Naive thymus-derived CD8-positive, alpha-beta T cell (primary cell): ENCODE measurements around the gene RTP5. TPM values are rescaled to one million over a fixed set of nuclear protein-coding genes. Genes with fewer than 3 reads are reported as not detected.
"Not testable (repeated sequence)": the region's sequence is repeated elsewhere in the genome, so short reads cannot be mapped to it uniquely, and the experiment has no call there.

Experiments
- ATAC-seq, 2 donors: fragments of 150-1000 bp; cut with Tn5 transposase in 1 of 2; sonication (Bioruptor Pico), chemical (Tn5 transposase) in 1 of 2; 1 replicate in 1 of 2; 2 replicates in 1 of 2; pipeline ENCODE4 v1.10.0; 2021; ENCODE audit warnings: mild to moderate bottlenecking in 2 of 2, moderate library complexity in 2 of 2
- POLR2A ChIA-PET: fragments of 350-600 bp; sonication (Branson Sonifier 250); formaldehyde crosslinking; loops from one replicate; lab custom pipeline; 2021; ENCODE audit warnings: antibody characterized with exemption; lab: Charles Lee
- DNase-seq, 10 donors: peaks; one replicate each; pipeline versions ENCODE4 v3.0.0 to v3.0.0-alpha.2; 2020 to 2022
- H3K27ac Mint-ChIP-seq, 10 donors: one replicate each; pipeline ENCODE4 v1.8.0; 2020 to 2022; ENCODE audit warnings: mild to moderate bottlenecking in 10 of 10, mixed read lengths in 10 of 10, moderate library complexity in 4 of 10, inconsistent platforms in 1 of 10
- H3K27me3 Mint-ChIP-seq, 5 donors: one replicate each; pipeline ENCODE4 v1.8.0; 2021 to 2022; ENCODE audit warnings: mixed read lengths in 5 of 5
- H3K36me3 Mint-ChIP-seq, 3 donors: one replicate each; pipeline ENCODE4 v1.8.0; 2020 to 2022; ENCODE audit warnings: mixed read lengths in 3 of 3, mild to moderate bottlenecking in 2 of 3, inconsistent platforms in 1 of 3
- H3K4me1 Mint-ChIP-seq, 4 donors: one replicate each; pipeline ENCODE4 v1.8.0; 2021 to 2022; ENCODE audit warnings: mixed read lengths in 4 of 4
- H3K4me3 Mint-ChIP-seq, 10 donors: one replicate each; pipeline ENCODE4 v1.8.0; 2020 to 2022; ENCODE audit warnings: mild to moderate bottlenecking in 10 of 10, mixed read lengths in 10 of 10, moderate library complexity in 6 of 10, inconsistent platforms in 1 of 10
- H3K9me3 Mint-ChIP-seq, 9 donors: one replicate each; pipeline ENCODE4 v1.8.0; 2020 to 2022; ENCODE audit warnings: mixed read lengths in 9 of 9, mild to moderate bottlenecking in 3 of 9, inconsistent platforms in 1 of 9, moderate library complexity in 1 of 9
- polyA plus RNA-seq, 3 donors: library from polyadenylated mRNA; unstranded; fragments of 300-500 nt; fragmentation: Illumina TruSeq; gene quantifications; one replicate each; pipeline ENCODE4 v1.2.3, GENCODE V29; 2021
- total RNA-seq, 8 experiments: library from RNA in 2 of 8; stranded (reverse) in 2 of 8; gene quantifications; one replicate each; pipeline ENCODE4 v1.2.3 and lab custom pipeline; 2021 to 2026

Gene RTP5
- not detected for total RNA-seq
- not detected for polyA plus RNA-seq
- 0 to 0.08 (median 0) reads per million in 6 experiments for total RNA-seq (lab: John Stamatoyannopoulos, UW)

DNA sequence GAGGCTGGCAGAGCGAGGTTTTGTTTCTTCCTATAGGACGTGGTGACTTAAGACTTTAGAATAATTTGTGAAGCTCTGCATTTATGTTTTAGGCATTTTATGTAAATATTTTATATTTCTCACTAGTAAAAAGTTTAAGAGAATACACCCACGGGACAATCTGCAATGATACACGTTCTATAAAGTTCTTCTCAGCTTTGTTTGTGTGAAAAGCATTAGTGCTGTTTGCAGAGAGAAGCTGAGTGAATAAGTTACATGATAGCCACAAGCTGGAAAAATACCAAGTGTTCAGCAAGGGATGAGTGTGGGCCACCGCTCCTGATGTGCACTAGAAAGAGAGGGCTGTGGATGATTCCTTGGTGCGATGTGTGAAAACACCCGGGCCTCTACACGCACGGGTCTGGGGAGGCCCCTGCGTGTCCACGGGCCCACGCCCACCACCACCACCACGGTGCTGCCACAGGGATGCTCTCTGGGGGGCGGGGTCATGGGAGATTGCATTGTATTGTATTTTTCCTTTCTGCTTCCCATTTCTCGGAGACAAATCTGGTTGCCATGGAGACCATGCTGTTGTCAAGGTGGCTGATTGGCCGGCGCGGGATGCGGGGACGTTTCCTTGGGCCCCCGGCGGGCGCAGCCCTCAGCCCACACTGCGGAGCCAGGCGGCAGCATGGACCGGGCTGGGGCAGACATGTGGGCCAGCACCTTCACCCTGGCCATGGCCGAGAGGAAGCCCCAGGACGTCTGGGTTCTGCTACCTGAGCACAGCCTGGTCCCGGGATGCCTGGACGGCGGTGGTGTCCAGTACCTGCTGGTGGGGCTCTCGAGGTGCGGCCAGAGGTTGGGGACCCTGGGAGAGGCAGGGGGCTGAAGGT lies at the start of gene RTP5:
RTP5 (plus strand) TSS at position 643 of the 875 bp plus-strand sequence; CDS start at position 671, 28 bp downstream.
- DNase-seq (no peak), ATAC-seq (no peak)
- H3K9me3 Mint-ChIP-seq: no peaks in the 10 kb centered on the region
- H3K36me3 Mint-ChIP-seq: no peaks in the 10 kb centered on the region
- POLR2A ChIA-PET: interaction anchor here (1.3 to 1.9 kb wide), 2 partner anchors 10 to 183 kb away, joined by 3 to 8 read pairs; partner anchors contain the start of gene DTYMK
- peak within 1 kb of the TSS in 9 of 10 donors; percentile 25 to 93 (median 85) for H3K27ac Mint-ChIP-seq
- peaks cover 31 to 56% (median 52%) of the 10 kb centered on the region in 4 donors for H3K4me1 Mint-ChIP-seq
- H3K4me3 Mint-ChIP-seq: peak within 1 kb of the TSS; percentile 37 to 85 (median 72)
- peaks cover 12 to 19% (median 16%) of the 10 kb centered on the region in 5 donors for H3K27me3 Mint-ChIP-seq

DNA sequence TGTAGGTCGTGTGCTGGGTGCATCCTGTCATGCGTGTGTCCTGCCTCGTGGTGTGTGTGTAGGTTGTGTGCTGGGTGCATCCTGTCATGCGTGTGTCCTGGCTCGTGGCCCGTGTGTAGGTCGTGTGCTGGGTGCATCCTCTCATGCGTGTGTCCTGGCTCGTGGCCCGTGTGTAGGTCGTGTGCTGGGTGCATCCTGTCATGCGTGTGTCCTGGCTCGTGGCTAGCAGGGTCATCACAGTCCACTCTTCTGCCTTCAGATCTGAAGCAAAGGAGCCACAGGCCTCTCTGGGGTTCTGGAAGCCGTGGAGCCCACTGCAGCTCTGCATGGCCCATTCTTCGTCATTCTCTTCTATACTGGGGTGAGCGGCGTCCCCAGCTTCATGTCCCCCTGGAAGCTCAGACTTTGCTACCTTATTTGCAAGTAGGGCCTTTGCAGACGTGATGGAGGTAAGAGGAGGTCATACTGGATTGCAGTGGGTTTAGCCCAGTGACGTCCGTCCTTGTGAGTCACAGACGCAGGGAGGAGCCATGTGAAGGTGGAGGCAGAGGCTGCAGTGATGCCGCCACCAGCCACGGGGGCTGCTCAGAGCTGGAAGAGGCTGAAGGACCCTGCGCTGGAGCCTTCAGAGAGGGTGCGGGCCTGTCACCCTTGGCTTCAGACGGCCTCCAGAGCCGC lies 49.4 kb upstream of the RTP5 start:
- H3K4me3 Mint-ChIP-seq, DNase-seq, POLR2A ChIA-PET, H3K36me3 Mint-ChIP-seq, ATAC-seq, H3K27ac Mint-ChIP-seq: not testable (repeated sequence)
- peaks cover 0 to 17% (median 0%) of the 10 kb centered on the region in 5 donors for H3K27me3 Mint-ChIP-seq
- H3K9me3 Mint-ChIP-seq: peaks cover 0 to 11% (median 0%) of the 10 kb centered on the region in 9 donors
- peaks cover 10 to 37% (median 14%) of the 10 kb centered on the region in 4 donors for H3K4me1 Mint-ChIP-seq

DNA sequence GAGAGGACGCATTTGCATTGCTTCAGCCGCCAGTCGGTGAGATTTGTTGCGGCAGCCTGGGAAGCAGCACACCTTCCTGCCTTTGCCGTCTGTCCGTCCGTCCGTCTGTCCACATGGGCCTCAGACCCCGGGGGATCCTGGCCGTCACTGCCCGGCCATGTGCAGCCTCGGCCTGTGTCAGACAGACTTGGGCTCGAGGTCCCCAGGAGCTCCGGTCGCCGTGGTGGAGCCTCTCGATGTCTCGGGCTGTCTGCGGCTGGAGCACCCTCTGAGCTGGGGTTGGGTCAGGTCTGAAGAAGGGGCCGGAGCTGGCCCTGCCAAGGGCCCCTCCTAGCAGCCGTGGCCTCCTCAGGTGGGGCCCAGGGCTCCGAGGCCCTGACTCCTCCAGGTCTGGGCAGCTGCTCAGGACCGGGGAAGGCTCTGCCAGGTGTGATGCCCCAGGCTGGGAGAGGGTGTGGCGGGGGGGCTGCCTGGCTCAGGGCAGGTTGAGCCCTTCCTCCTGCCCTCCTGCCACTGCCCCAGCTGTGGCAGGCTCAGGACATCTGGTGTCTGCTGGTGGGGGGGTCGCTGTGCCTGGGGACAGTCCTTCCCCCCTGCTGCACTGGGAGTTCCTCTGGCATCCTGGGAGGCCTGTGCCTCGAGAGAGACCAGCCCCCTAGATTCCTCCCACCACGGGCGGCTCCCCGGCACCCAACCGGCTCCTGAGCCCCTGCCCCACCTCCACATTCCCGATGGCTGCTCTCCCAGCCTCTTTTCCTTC lies 48.7 kb upstream of the RTP5 start:
- H3K36me3 Mint-ChIP-seq: peaks cover 0 to 4% (median 0%) of the 10 kb centered on the region in 3 donors
- POLR2A ChIA-PET: no interaction called here
- H3K4me1 Mint-ChIP-seq: peaks cover 10 to 37% (median 12%) of the 10 kb centered on the region in 4 donors
- no peak for ATAC-seq
- DNase-seq: no peak
- H3K27ac Mint-ChIP-seq: peak overlapping the region in 1 of 10 donors; percentile 69
- H3K9me3 Mint-ChIP-seq: peaks cover 0 to 11% (median 4%) of the 10 kb centered on the region in 9 donors
- peak overlapping the region in 3 of 10 donors; percentile 51 to 67 (median 57) for H3K4me3 Mint-ChIP-seq
- peaks cover 0 to 21% (median 0%) of the 10 kb centered on the region in 5 donors for H3K27me3 Mint-ChIP-seq

DNA sequence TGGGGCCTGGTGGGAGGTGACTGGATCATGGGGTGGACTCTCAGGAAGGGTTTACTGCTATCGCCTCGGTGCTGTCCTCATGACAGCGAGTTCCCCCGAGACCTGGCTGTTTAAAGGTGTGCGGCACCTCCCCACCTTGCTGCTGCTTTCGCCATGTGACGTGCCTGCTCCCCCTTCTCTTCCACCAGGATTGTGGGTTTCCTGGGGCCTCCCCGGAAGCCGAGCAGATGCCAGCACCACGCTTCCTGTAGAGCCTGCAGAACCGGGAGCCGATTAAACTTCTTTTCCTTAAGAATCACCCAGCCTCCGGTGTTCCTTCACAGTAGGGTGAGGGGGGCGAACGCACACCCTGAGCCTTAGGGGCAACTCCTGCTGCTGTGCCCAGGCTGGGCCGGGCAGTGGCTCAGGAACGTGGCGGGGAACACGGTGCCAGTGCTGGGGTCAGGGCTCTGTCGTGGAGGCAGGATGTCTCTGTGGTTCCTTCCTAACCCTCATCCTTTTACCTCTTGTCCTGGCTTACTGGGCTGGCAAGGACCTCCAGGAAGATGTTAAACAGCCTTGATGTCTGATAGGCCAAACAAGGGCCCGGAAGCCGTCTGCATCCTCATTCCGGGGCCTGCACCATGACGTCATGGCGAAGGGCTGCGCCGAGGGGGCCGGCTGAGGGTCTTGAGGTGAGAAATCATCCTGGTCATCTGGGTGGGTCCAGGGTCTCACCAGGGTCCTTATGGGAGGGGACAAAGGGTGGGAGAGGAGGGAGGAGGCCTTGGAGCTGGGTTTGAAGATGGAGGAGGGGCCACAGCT lies 47.9 kb upstream of the RTP5 start:
- Mint-ChIP-seq H3K27ac (peak overlapping the region in 3 of 10 donors; percentile 40 to 69 (median 52)), H3K36me3 (peaks cover 0 to 4% (median 4%) of the 10 kb centered on the region in 3 donors), H3K4me1 (peaks cover 10 to 37% (median 12%) of the 10 kb centered on the region in 4 donors), H3K27me3 (peaks cover 0 to 21% (median 0%) of the 10 kb centered on the region in 5 donors), H3K4me3 (peak overlapping the region in 6 of 10 donors; percentile 24 to 67 (median 50)), H3K9me3 (peaks cover 0 to 18% (median 8%) of the 10 kb centered on the region in 9 donors)
- POLR2A ChIA-PET: no interaction called here
- no peak for DNase-seq
- ATAC-seq: no peak

DNA sequence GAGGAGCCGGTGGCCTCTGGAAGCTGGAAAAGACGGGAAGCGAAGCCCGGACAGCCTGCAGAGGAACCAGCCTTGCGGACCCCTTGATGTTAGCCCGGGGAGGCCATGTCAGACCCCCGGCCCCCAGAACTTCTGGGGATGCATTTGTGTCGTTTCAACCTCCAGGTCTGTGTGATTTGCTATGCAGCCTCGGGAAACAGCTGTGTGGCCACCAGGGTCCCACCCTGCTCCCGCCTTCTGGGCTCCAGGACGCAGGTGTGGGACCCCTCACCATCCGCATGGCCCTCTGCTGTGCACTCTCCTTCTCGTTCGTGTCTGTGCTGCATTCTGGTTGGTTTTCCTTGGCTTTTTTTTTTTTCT lies 47.3 kb upstream of the RTP5 start:
- Mint-ChIP-seq H3K9me3 (peaks cover 0 to 24% (median 11%) of the 10 kb centered on the region in 9 donors), H3K4me1 (peaks cover 9 to 35% (median 12%) of the 10 kb centered on the region in 4 donors), H3K36me3 (peaks cover 2 to 9% (median 4%) of the 10 kb centered on the region in 3 donors), H3K4me3 (peak overlapping the region in 2 of 10 donors; percentile 29 to 33), H3K27me3 (peaks cover 0 to 21% (median 0%) of the 10 kb centered on the region in 5 donors), H3K27ac (peak overlapping the region in 3 of 10 donors; percentile 30 to 84 (median 80))
- DNase-seq: peak in 1 of 10 donors; percentile 58
- POLR2A ChIA-PET: no interaction called here
- no peak for ATAC-seq

DNA sequence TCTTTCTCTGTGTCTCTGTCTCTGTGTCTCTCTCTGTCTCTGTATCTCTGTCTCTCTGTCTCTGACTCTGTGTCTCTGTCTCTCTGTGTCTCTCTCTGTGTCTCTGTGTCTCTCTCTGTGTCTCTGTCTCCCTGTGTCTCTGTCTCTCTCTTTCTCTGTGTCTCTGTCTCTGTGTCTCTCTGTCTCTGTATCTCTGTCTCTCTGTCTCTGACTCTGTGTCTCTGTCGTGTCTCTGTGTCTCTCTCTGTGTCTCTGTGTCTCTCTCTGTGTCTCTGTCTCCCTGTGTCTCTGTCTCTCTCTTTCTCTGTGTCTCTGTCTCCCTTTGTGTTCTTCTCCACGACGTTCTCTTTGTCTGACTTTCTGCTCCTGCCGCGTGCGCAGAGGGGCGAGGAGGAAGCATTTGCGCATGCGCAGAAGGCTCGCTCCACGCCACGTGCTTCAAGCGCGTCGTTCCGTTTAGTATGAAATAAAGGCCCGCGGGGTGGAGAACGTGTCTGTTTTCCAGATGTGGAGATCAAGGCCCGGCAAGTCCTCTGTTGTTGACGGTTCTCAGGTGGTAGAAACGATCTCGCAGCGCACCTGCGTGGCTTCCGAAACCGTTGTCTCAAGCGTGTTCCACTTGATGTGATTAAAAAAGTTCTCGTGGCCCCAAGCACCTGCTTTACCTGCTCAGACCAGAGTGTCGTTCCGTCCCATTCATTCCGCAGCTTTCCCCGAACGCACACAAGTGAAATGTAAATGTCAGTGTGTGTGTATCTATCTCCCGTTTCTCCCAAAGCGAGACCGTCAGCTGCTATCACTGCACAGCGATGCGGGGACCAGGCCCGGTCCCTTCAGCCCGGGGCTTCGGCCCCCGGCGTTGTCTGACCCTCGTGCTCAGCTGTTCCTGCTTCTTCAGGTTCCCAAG lies 45.7 kb upstream of the RTP5 start:
- Mint-ChIP-seq H3K36me3 (peaks cover 4 to 12% (median 10%) of the 10 kb centered on the region in 3 donors), H3K4me1 (peaks cover 5 to 31% (median 7%) of the 10 kb centered on the region in 4 donors), H3K27ac (peak overlapping the region in 6 of 10 donors; percentile 18 to 87 (median 38)), H3K9me3 (peaks cover 0 to 35% (median 11%) of the 10 kb centered on the region in 9 donors), H3K27me3 (peaks cover 0 to 21% (median 3%) of the 10 kb centered on the region in 5 donors)
- not testable (repeated sequence) for ATAC-seq, DNase-seq, H3K4me3 Mint-ChIP-seq
- POLR2A ChIA-PET: interaction anchor here (0.7 kb wide), 1 partner anchor 45 kb away, joined by 4 read pairs; no protein-coding TSS in a partner anchor

DNA sequence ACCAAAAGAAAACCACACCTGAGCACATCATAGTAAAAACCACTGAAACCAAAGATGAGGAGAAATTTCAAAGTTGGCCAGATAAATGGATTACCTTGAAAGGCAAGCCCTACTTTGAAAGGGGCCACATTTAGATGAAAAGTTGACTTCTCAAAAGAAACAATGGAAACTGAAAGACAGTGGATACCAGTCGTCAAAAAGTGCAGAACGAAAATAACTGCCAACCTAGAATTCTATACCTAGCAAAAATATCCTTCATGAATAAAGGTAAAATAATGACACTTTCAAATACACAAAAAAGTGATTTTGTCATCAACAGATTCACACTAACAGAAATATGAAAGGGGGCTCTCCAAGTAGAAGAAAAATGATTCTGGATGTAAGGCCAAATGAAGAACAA lies 42.1 kb upstream of the RTP5 start:
- Mint-ChIP-seq H3K4me1 (peaks cover 2 to 19% (median 6%) of the 10 kb centered on the region in 4 donors), H3K27me3 (peaks cover 0 to 20% (median 3%) of the 10 kb centered on the region in 5 donors), H3K9me3 (peaks cover 0 to 35% (median 11%) of the 10 kb centered on the region in 9 donors), H3K36me3 (peaks cover 4 to 12% (median 10%) of the 10 kb centered on the region in 3 donors), H3K4me3 (peak overlapping the region in 1 of 10 donors; percentile 43), H3K27ac (no peak overlapping the region)
- no peak for DNase-seq
- POLR2A ChIA-PET: no interaction called here
- no peak for ATAC-seq

DNA sequence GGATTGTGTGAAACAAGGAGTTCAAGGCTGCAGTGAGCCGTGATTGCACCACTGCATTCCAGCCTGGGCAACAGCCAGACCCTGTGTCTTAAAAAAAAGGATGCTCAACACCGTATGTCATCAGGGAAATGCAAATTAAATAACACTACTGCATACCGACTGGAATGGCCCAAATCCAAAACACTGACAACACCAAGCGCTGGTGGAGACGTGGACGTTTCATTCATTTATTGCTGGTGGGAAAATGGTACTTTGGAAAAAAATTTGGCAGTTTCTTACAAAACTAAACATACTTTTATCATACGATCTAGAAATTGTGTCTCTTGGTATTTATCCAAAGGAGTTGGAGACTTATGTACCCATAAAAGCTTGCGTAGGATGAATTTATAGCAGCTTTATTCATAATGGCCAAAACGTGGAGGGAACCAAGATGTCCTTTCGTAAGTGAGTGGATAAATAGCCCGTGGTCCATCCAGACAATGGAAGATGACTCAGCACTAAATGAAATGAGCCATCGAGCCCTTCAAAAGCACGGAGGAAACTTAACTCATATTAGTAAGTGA lies 36.3 kb upstream of the RTP5 start:
- no peak overlapping the region for H3K27ac Mint-ChIP-seq
- peaks cover 0 to 10% (median 0%) of the 10 kb centered on the region in 5 donors for H3K27me3 Mint-ChIP-seq
- H3K9me3 Mint-ChIP-seq: peaks cover 0 to 2% (median under 1%) of the 10 kb centered on the region in 9 donors
- POLR2A ChIA-PET: no interaction called here
- DNase-seq (no peak), ATAC-seq (no peak)
- peaks cover 0 to under 1% (median 0%) of the 10 kb centered on the region in 3 donors for H3K36me3 Mint-ChIP-seq
- H3K4me1 Mint-ChIP-seq: peaks cover 0 to 2% (median 0%) of the 10 kb centered on the region in 4 donors
- H3K4me3 Mint-ChIP-seq: no peak overlapping the region

DNA sequence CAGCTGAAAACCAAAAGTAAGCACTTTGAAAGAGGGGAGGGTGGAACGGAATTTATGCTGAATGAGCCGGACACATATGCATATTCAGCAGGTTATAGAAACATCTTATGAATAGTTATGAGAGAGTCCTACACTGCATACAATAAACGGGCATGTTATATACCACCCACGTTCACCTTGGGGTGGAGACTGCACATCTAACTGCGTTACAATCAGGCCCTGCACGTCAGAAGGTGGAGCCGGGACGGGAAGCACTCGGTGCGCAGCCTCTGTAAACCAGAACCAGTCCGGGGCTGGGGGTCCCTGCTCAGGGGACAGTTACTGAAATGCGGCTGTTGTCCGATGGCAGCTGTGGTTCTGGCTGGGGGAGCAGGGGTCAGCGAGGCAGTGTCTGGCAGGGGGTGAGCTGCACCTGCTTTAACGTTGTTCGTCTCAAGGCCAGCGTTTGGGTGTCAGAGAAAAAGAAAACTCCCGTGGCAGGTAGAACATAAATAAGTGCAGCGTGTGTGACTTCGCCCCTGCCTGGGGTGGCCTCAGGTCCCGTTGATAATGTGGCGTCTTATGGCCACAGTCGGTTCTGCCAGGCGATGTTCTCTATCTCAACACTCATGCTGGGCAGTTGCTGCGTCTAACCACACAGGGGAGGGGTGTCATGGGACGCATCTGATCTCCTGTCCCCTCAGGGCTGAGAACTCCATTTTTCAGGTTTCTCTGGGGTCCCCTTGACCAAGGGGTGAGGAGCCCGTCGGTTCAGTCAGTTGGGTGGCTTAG lies 35.6 kb upstream of the RTP5 start:
- H3K4me3 Mint-ChIP-seq, H3K27me3 Mint-ChIP-seq, POLR2A ChIA-PET: not testable (repeated sequence)

More for the DNA sequence above, 35.6 kb upstream of the RTP5 start:
- not testable (repeated sequence) for H3K36me3 Mint-ChIP-seq, ATAC-seq, H3K27ac Mint-ChIP-seq, H3K4me1 Mint-ChIP-seq, H3K9me3 Mint-ChIP-seq, DNase-seq
